Measurements from ENCODE around the gene CD79A.

DNA sequence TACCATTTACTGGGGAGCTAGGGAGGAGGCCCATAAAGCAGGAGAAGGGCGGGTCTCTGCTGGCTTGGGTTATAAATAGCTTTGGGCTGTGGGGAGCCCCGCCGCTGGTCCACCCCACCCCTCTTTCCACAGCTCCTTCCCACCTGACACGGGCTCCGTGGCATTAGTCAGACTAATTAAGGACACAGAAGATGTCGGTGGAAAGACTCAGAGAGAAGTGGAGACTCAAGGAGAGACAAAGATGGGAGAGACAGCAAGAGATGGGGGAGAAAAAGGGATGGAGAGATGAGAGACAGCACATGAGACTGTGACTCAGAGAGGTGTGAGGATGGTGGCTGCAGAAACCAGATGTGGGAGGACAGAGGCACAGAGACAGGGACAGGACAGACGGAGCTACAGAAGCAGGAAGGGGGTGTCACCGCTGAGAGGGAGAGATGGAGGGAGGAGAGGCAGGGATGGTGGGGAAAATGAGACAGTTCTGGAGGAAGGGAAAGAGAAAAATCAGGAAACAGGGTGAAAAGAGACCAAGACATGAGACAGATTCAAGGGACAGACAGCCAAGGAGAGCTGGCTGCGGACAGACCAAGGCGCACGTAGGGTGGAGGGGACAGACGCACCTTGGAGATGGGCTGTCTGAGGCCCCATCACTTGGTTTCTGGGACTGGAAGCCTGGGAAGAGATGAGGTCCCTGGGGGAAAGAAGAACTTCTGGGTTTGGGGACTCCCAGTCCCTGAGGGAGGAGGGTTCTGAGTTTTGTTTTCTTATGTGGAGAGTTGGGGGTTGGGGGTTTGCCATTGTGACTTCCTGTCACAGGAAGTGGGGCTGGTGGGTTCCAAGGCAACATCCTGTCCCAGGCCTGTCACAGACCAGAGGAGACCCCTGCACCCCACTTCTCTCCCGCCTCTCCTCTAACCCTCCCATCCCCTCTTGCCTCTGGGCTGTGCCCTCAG, 10.0 kb downstream of the CD79A start:
- TF ChIP-seq POLR2A (IDR thresholded peaks at IDR 0.05) (no peak), POLR2AphosphoS5 (IDR thresholded peaks at IDR 0.05) (no peak), EP300 (IDR thresholded peaks at IDR 0.05) (no peak)
- TF ChIP-seq, protein P1, sequence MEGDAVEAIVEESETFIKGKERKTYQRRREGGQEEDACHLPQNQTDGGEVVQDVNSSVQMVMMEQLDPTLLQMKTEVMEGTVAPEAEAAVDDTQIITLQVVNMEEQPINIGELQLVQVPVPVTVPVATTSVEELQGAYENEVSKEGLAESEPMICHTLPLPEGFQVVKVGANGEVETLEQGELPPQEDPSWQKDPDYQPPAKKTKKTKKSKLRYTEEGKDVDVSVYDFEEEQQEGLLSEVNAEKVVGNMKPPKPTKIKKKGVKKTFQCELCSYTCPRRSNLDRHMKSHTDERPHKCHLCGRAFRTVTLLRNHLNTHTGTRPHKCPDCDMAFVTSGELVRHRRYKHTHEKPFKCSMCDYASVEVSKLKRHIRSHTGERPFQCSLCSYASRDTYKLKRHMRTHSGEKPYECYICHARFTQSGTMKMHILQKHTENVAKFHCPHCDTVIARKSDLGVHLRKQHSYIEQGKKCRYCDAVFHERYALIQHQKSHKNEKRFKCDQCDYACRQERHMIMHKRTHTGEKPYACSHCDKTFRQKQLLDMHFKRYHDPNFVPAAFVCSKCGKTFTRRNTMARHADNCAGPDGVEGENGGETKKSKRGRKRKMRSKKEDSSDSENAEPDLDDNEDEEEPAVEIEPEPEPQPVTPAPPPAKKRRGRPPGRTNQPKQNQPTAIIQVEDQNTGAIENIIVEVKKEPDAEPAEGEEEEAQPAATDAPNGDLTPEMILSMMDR (IDR thresholded peaks at IDR 0.05) = no peak
